NCI-H2196 treated with DMSO at 0.1 percent for 48 hours (cell line): ENCODE measurements around the gene UBB.
A peak's percentile ranks its signal among the peaks of the same experiment; 100 is the strongest.

Source experiments
- DNase-seq: peaks from one replicate; lab custom pipeline; 2025; ENCODE audit not compliant: unreplicated experiment; lab: John Stamatoyannopoulos, UW

The UBB gene

GRCh38 chr17:16380640-16381495 lies at the start of gene UBB:
Gene UBB, plus strand, starts transcription at chr17:16381091. Its CDS starts 817 bp downstream, at chr17:16381908.
- DNase-seq: peak; percentile 73

DNA sequence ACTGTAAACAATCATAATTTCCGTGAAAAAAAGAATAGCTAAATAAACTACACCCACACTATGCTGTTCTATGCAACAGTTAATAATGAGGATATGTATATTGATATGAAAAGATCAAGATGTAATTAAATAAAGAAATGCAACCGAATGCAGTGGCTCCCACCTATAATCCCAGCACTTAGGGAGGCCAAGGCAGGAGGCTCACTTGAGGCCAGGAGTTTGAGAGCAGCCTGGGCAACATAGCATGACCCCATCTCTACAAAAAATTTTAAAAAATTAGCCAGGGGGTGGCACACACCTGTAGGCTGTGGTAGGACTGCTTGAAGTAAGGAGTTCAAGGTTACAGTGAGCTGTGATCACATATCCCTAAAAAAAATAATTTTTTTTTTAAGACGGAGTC lies 42.5 kb upstream of the UBB start:
- DNase-seq: no peak

DNA sequence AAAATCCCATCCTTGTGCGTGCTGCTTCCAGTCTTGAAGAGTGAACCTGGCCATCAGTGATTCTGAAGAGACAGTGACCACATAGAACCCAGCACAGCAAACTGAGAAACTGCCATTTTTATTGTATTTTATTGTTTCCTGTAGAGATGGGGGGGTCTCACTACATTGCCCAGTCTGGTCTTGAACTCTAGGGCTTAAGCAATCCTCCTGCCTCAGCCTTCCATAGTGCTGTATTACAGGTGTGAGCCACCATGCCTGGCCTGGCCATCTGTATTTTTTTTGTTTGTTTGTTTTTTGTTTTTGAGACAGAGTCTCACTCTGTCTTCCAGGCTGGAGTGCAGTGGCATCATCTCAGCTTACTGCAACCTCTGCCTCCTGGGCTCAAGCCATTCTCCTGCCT lies 41.5 kb upstream of the UBB start:
- no peak for DNase-seq

DNA sequence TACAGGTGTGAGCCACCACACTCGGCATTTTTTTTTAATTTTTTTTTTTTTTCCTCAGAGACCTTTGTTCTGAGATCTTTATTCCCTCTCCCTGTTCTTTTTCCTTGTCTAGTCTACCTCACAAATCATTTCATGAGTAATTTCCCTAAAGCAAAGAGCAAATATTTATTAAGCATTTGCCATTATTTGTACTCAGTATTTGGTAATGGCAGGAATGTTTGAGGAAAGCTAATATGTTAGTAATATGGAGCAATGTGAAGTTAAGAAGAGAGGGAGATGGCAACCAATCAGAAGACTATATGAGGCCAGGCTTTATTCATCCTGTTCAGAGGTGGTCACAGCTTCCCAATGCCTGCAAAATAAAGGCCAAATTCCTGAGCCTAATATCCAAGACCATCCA lies 40.9 kb upstream of the UBB start:
- DNase-seq: no peak

DNA sequence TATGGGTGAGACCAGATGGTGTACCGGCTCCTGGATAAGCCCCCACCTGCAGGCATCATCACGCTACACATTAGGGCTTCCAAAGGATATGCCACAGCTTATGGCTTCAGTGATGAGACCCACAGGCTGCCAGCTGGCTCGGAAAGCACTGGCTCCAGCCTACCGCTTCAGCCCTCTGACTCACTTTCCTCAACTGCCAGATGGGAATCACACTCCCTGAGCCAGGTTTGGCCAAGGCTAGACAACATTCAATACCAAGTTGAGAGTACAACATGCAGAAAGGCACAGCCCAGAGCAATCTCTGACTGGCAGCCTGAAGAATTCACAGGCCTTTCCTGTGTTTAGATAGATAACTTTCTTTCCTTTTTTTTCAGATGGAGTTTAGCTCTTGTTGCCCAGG lies 37.9 kb upstream of the UBB start:
- no peak for DNase-seq

- DNase-seq: no peak
Observed at GRCh38 chr17:16343569-16343968, 37.3 kb upstream of the UBB start.

DNA sequence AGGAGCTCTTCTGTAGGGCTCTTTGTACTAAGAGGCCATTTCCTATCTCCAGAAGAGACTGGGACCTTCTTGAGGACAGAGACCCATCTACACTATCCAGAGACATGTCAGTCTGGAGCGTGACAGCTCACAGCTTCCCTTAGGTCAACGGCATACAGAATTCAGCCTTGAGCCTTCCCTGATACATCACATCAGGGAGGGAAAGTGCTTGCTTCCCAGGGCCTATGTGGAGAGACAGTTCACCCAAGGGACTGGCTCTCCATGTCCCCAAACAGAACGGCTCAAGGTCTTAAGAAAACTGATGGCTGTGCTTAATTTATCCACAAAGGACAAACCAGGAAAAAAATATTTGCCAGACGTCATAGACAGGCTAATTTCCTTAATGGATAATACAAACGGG lies 35.3 kb upstream of the UBB start:
- no peak for DNase-seq

DNA sequence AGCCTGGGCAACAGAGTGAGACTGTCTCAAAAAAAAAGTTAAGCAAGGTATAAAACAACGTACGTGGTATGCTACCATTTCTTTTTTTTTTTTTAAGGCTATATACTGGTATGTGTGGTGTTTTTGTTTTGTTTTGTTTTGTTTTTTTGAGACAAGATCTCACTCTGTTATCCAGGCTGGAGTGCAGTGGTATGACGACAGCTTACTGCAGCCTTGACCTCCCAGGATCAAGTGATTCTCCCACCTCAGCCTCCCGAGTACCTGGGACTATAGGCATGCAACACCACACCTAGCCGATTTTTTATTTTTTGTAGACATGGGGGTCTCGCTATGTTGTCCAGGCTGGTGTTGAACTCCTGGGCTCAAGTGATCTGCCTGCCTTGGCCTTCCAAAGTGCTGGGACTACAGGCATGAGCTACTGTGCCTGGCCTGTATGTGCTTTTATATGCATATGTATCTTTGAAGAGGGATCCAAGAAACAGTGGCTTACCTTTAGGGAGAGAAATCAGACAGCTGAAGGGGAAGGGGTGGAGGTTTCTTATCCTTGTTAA lies 34.1 kb upstream of the UBB start:
- DNase-seq: no peak

DNA sequence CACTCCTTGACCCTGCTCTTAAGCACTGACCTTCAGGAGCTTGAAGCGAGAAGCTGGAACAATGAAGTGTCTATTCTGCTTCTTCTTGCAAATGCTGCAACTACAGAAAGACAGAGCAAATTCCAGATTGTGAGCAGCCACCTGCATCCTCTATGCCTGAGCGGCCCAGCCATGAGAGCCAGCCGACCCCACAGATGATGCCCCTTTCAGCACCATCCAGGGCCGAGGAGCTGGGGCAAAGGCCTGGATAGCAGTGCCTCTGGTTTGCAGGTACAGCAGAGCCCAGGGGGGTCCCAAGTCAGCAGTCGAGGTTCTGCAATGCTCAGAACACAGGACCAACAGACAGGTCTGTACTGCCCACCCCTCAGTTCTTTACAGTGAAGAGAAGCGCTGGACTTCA lies 32.3 kb upstream of the UBB start:
- no peak for DNase-seq

GRCh38 chr17:16349431-16349830 lies 31.5 kb upstream of the UBB start:
- DNase-seq: no peak

DNA sequence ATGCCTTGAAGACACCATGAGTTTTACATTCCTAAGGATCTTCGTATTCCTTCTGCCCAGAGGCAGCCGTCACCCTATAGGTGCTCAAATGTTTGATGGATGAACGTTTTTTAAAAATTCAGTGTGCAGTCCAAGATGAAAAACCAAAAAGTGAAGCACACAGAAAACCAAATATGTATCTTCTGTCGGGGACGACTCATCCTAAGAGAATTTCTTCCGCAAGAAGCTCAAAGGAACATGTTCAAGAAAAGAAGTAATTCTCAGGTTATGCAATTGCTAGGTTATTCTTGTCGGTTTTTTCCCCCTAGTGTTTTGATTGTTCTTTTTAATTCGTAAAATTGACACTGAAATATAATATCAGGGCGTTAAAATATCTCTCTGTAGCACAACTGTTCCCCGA lies 29.1 kb upstream of the UBB start:
- no peak for DNase-seq

DNA sequence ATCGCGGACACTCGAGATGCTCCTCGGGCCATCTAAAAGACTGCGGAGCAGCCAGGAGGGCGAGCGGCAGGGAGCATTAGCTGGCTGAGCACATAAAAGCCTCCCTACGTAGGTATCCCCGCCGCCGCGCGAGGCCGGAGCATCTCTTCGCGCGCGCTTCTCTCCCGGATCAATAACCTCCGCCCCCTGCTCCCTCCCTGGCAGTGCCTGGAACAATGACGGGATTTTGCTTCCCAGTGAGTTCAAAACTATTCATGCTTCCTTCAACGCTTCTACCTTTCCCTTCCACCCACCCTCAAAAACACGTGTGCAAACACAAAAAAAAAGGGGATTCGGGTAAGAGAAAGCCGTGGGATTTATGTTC lies 28.6 kb upstream of the UBB start:
- DNase-seq: no peak

GRCh38 chr17:16352667-16353316 lies 28.1 kb upstream of the UBB start:
- DNase-seq: no peak

- DNase-seq: peak; percentile 6
Observed at GRCh38 chr17:16353317-16354174, 27.3 kb upstream of the UBB start, which contains the start of gene CENPV. Gene CENPV, minus strand, starts transcription at chr17:16353469. Its CDS starts 33 bp downstream, at chr17:16353436.

- no peak for DNase-seq
Observed at GRCh38 chr17:16354585-16354984, 26.3 kb upstream of the UBB start.

DNA sequence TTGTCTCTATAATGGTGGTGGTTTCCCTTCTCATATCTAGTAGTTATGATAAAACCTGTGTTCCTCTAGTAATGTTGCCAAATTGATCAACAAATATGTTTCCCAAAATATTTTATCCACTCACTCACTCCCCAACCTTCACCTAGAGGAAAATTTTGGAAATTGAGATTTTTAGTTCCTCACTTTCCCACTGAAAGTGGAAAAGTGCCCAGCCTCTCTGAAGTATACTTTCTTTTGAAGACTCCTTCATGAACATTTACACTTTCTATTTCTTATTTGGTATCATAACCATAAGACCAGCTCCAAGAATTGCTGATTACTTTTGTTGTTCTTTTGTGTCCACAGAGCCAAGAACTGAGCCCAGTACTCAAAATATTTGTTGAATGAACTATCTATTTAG lies 22.5 kb upstream of the UBB start:
- DNase-seq: no peak

GRCh38 chr17:16361874-16362273 lies 19.0 kb upstream of the UBB start:
- no peak for DNase-seq

- DNase-seq: peak; percentile 22
Observed at GRCh38 chr17:16363749-16364536, 16.9 kb upstream of the UBB start.

DNA sequence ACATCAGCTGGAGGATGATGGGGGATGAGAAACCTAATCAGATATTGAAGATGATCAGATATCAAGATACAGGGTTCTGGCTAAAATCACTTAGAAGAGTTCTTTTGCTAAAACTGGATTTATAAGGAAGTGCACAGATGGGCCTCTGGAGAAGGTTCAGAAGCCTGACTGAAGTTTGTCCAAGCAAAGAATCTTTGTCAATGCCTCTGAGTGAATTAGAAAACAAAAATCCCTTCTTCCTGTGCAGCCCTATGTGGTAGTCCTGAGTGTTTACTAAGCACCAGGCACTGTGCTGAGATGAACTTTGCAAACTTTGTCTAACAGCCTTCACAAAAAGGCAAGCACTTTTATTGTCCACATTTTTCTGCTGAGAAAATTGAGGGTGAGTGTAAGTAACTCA lies 16.3 kb upstream of the UBB start:
- DNase-seq: no peak

GRCh38 chr17:16371742-16372141 lies 9.1 kb upstream of the UBB start:
- peak; percentile 58 for DNase-seq
